Breast epithelium (tissue), 3 donors: ENCODE data around the gene TYRP1.

Source experiments
- POLR2A ChIP-seq: fragments of 450-650 bp; IDR thresholded peaks from one replicate; pipeline ENCODE4 v1.6.1; 2016; ENCODE audit warnings: antibody characterized with exemption, mild to moderate bottlenecking, moderate library complexity
- POLR2AphosphoS5 ChIP-seq, 3 donors: sonication (generic); formaldehyde crosslinking; IDR thresholded peaks; one replicate each; pipeline ENCODE4 v1.6.1; 2017; ENCODE audit warnings: antibody characterized with exemption in 3 of 3
- TF ChIP-seq, protein P1 (sequence below), 3 donors: fragments of 450-650 bp; IDR thresholded peaks; one replicate each; pipeline ENCODE4 v1.5.1; 2016 to 2017; ENCODE audit warnings: antibody characterized with exemption in 3 of 3, mild to moderate bottlenecking in 3 of 3, moderate library complexity in 3 of 3

DNA sequence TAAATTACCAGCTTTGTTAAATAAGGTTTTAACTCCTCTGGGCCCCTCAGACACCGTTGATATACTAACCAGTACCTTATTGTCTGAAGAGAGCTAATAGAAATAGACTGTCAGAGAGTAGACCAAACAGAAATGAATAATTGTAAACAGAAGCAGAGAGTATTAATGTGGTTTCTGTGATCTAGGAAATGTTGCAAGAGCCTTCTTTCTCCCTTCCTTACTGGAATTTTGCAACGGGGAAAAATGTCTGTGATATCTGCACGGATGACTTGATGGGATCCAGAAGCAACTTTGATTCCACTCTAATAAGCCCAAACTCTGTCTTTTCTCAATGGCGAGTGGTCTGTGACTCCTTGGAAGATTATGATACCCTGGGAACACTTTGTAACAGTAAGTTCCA lies 5.1 kb downstream of the TYRP1 start:
- TF ChIP-seq, protein P1, sequence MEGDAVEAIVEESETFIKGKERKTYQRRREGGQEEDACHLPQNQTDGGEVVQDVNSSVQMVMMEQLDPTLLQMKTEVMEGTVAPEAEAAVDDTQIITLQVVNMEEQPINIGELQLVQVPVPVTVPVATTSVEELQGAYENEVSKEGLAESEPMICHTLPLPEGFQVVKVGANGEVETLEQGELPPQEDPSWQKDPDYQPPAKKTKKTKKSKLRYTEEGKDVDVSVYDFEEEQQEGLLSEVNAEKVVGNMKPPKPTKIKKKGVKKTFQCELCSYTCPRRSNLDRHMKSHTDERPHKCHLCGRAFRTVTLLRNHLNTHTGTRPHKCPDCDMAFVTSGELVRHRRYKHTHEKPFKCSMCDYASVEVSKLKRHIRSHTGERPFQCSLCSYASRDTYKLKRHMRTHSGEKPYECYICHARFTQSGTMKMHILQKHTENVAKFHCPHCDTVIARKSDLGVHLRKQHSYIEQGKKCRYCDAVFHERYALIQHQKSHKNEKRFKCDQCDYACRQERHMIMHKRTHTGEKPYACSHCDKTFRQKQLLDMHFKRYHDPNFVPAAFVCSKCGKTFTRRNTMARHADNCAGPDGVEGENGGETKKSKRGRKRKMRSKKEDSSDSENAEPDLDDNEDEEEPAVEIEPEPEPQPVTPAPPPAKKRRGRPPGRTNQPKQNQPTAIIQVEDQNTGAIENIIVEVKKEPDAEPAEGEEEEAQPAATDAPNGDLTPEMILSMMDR (IDR thresholded peaks at IDR 0.05) = no peak
- TF ChIP-seq POLR2AphosphoS5 (IDR thresholded peaks at IDR 0.05) (no peak), POLR2A (no peak)
